Prostate gland (tissue), 2 donors: ENCODE data around the gene MYH1. TPM values are rescaled to one million over a fixed set of nuclear protein-coding genes. Genes with fewer than 3 reads are reported as not detected.

Experiments used
- DNase-seq: peaks from one replicate; pipeline ENCODE4 v3.0.0-alpha.2; 2019; ENCODE audit warnings: low spot score
- H3K27ac ChIP-seq, 2 donors: fragments of 200-600 bp; sonication (generic); 2 replicates each; pipeline ENCODE4 v1.5.1; 2017 to 2019
- H3K27me3 ChIP-seq: fragments of 200-600 bp; sonication (generic); replicated peaks from 2 replicates; pipeline ENCODE4 v1.5.1; 2019; ENCODE audit not compliant: insufficient read depth
- H3K36me3 ChIP-seq, 2 donors: fragments of 200-600 bp; sonication (generic); 1 replicate in 1 of 2; 2 replicates in 1 of 2; pipeline versions ENCODE4 v1.5.1 to v1.8.1; 2017 to 2019
- H3K4me1 ChIP-seq: fragments of 200-600 bp; sonication (generic); replicated peaks from 2 replicates; pipeline ENCODE4 v1.5.1; 2019
- H3K4me3 ChIP-seq, 2 donors: fragments of 200-600 bp; sonication (generic); 2 replicates each; pipeline ENCODE4 v1.5.1; 2017 to 2019
- H3K9me3 ChIP-seq: fragments of 200-600 bp; sonication (generic); 2 replicates; pipeline ENCODE4 v1.5.1; 2017
- POLR2A ChIP-seq: fragments of 450-650 bp; IDR thresholded peaks from one replicate; pipeline ENCODE4 v1.6.1; 2016; ENCODE audit warnings: antibody characterized with exemption, mild to moderate bottlenecking
- POLR2AphosphoS5 ChIP-seq: sonication (generic); formaldehyde crosslinking; IDR thresholded peaks from one replicate; pipeline ENCODE4 v1.6.1; 2017; ENCODE audit warnings: antibody characterized with exemption
- WGBS: methylation state at CpG from one replicate; pipeline ENCODE4 v1.1.5; 2018; 5-methylcytosine and 5-hydroxymethylcytosine counted together
- intact Hi-C: fragments of 100-400 bp; cut with DNase I; formaldehyde crosslinking; loops from one replicate; pipeline ENCODE4 v1.14.2; 2022
- total RNA-seq, 2 donors: library from RNA; depleted of rRNA; stranded (reverse); fragments of >200 nt; gene quantifications; one replicate each; pipeline ENCODE4 v1.1.0, GENCODE V29; 2016
- TF ChIP-seq, protein P1 (sequence below), 4 experiments: fragments of 200-600 bp in 2 of 4; fragments of 450-650 bp in 2 of 4; sonication (generic) in 2 of 4; IDR thresholded peaks; 1 replicate in 3 of 4; 2 replicates in 1 of 4; pipeline ENCODE4 v1.5.1; 2016 to 2019; ENCODE audit warnings: antibody characterized with exemption in 4 of 4, mild to moderate bottlenecking in 2 of 4, moderate library complexity in 2 of 4

The MYH1 gene
- total RNA-seq, 2 donors from 2014 or later, result 0.06 TPM; not detected in 1

DNA sequence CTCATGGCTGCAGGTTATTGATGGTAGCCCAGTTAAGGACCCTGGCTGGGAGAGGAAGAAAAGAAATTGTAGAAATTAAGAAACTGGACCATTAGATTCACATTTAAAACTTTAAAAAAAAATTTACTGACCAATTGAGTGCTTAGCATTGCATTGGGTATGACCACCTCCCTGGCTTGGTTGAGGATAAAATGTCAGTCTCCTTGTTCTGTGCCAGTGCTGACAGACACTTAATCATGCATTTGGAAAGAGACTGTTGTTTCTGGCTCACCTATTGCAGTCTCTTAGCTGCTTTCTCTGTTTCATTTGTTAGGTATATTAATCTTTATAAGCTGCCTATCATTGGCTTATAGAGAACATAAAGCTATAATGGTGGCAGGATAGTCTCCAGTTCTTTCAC is 1.7 kb downstream of the MYH1 start:
- intact Hi-C loops, result no loop called here
- Histone ChIP-seq H3K4me1 (no peaks in the 10 kb centered on the region), H3K9me3 (no peaks in the 10 kb centered on the region), H3K27me3 (no peaks in the 10 kb centered on the region), H3K4me3 (no peak overlapping the region), H3K36me3 (no peaks in the 10 kb centered on the region), H3K27ac (no peak overlapping the region)
- TF ChIP-seq POLR2A (no peak), POLR2AphosphoS5 (no peak)
- TF ChIP-seq, protein P1, sequence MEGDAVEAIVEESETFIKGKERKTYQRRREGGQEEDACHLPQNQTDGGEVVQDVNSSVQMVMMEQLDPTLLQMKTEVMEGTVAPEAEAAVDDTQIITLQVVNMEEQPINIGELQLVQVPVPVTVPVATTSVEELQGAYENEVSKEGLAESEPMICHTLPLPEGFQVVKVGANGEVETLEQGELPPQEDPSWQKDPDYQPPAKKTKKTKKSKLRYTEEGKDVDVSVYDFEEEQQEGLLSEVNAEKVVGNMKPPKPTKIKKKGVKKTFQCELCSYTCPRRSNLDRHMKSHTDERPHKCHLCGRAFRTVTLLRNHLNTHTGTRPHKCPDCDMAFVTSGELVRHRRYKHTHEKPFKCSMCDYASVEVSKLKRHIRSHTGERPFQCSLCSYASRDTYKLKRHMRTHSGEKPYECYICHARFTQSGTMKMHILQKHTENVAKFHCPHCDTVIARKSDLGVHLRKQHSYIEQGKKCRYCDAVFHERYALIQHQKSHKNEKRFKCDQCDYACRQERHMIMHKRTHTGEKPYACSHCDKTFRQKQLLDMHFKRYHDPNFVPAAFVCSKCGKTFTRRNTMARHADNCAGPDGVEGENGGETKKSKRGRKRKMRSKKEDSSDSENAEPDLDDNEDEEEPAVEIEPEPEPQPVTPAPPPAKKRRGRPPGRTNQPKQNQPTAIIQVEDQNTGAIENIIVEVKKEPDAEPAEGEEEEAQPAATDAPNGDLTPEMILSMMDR (IDR thresholded peaks at IDR 0.05), result no peak
- DNase-seq, result no peak

DNA sequence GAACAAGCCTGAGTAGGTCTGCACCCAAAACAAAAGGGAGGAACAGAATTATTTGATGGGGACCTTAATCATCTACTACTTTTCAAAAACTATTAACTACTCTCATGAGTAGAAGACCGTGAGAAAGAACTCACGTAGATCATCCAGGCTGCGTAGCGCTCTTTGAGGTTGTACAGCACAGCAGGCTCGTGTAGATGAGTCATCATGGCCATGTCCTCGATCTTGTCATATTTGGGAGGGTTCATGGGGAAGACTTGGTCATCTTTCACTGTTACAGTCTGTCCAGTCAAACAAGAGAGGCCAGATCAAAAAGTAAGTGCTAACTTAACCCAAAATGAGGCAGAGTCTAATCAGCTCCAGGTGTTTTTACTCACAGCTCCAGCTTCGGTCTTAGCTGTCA is 2.3 kb downstream of the MYH1 start:
- no peak for DNase-seq
- H3K9me3 ChIP-seq, result no peaks in the 10 kb centered on the region
- no peaks in the 10 kb centered on the region for H3K27me3 ChIP-seq
- no peak for TF ChIP-seq POLR2AphosphoS5
- TF ChIP-seq, protein P1 (IDR thresholded peaks at IDR 0.05), result no peak
- TF ChIP-seq POLR2A, result no peak
- H3K36me3 ChIP-seq, result no peaks in the 10 kb centered on the region
- no peaks in the 10 kb centered on the region for H3K4me1 ChIP-seq
- H3K27ac ChIP-seq, result no peak overlapping the region
- intact Hi-C loops, result no loop called here
- no peak overlapping the region for H3K4me3 ChIP-seq
- 97% methylated on average over 7 of the region's 7 CpGs for WGBS

DNA sequence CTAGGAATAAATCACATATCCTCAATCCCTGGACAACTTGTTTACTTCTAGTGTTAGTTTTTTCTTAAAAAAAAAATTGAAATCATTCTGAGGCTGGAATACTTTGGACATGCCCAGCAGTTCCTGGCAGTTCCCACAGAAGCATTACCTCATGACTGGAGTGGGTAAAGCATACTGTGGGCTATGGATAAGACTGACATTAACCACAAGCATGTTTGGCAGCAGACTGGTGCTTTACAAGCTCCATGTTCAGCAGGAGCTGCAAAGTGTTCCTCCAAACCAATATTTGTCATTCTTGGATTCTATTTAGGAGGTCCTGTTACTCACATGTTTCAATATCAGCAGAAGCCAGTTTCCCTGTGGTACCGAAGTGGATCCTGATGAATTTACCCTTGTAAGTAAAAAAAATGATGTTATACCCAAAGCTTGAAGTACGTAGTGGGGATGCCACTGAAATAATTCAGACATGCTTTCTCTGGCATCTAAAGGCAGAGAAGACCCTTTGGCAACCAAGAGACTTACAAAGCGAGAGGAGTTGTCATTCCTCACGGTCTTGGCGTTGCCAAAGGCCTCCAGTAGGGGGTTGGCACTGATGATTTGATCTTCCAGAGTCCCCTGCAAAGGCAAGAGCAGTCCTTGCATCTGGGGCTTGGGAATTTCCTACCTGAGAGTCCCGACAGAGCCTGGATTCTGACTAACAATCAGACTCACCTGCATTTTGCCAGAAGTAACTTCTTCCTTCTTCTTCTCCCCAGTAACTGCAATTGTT is 4.9 kb downstream of the MYH1 start:
- WGBS, result 62% methylated on average over 6 of the region's 6 CpGs
- H3K4me3 ChIP-seq, result no peak overlapping the region
- no peaks in the 10 kb centered on the region for H3K4me1 ChIP-seq
- H3K27me3 ChIP-seq, result no peaks in the 10 kb centered on the region
- H3K36me3 ChIP-seq, result no peaks in the 10 kb centered on the region
- TF ChIP-seq POLR2A, result no peak
- TF ChIP-seq, protein P1 (IDR thresholded peaks at IDR 0.05), result no peak
- TF ChIP-seq POLR2AphosphoS5, result peak; percentile 55
- intact Hi-C loops, result no loop called here
- H3K27ac ChIP-seq, result no peak overlapping the region
- DNase-seq, result peak; percentile 22
- H3K9me3 ChIP-seq, result no peaks in the 10 kb centered on the region

DNA sequence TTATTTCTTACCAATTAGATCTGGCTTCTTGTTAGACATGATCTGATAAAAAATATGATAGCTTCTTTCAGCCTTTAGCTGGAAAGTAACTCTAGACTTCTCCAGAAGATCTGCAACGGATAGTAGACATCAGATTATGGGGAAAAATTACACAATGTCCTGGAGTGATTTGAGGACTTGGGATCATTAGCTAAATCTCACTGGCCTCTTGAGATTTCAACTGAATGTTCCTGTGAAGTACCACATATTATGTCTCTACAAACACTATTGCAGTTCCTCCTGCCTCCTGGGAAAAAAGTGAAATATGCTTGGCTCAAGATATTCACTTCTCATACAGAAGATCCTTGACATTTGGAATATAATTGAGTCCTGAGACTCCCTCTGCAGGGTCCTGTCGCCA is 5.5 kb downstream of the MYH1 start:
- no peaks in the 10 kb centered on the region for H3K4me1 ChIP-seq
- H3K4me3 ChIP-seq, result no peak overlapping the region
- H3K27me3 ChIP-seq, result no peaks in the 10 kb centered on the region
- WGBS, result 65% methylated on average over 2 of the region's 2 CpGs
- intact Hi-C loops, result no loop called here
- no peaks in the 10 kb centered on the region for H3K36me3 ChIP-seq
- no peak for DNase-seq
- no peak for TF ChIP-seq POLR2A
- TF ChIP-seq, protein P1 (IDR thresholded peaks at IDR 0.05), result no peak
- TF ChIP-seq POLR2AphosphoS5, result no peak
- no peak overlapping the region for H3K27ac ChIP-seq
- no peaks in the 10 kb centered on the region for H3K9me3 ChIP-seq

DNA sequence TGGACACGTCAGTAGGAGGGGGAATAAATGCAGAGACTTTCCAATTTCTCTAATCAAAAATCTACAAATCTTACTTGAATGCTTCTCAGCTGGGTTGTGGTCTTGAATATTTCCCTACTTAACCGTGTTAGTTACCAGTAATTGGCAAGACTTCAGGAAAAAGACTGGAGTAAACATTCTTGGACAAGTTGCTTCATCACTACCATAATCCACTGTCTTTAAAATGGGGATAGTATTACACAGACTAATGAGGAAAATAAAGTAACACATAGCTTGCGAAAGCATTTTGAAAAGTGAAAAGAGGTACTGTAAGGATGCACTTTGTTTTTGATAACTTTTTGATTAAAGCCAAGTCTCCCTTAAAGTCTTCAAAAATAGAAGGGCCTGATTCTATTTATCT is 18.4 kb downstream of the MYH1 start:
- Histone ChIP-seq H3K27ac (no peak overlapping the region), H3K36me3 (no peaks in the 10 kb centered on the region), H3K9me3 (no peaks in the 10 kb centered on the region), H3K4me1 (no peaks in the 10 kb centered on the region), H3K4me3 (no peak overlapping the region), H3K27me3 (no peaks in the 10 kb centered on the region)
- DNase-seq, result no peak
- WGBS, result 34% methylated on average over 3 of the region's 3 CpGs
- TF ChIP-seq, protein P1 (IDR thresholded peaks at IDR 0.05), result no peak
- TF ChIP-seq POLR2A, result no peak
- TF ChIP-seq POLR2AphosphoS5, result no peak
- intact Hi-C loops, result no loop called here
